Measurements from ENCODE around the gene NRDC. TPM values are rescaled to one million over a fixed set of nuclear protein-coding genes. Genes with fewer than 3 reads are reported as not detected.

NRDC gene
- total and polyA plus RNA-seq, 9 of the 15 experiments (the other 6 are each of a cell fraction or from before 2014, with no cell fraction given) = 102 to 371 (median 201) TPM

GRCh38 chr1:51850420-51851223 is 27.9 kb downstream of the NRDC start (continued):
- TF ChIP-seq EP400 (IDR thresholded peaks at IDR 0.05) = 0 out of 2 replicates have a peak, but pooled peaks have one; percentile 36
- peak in 1 of 2 experiments; percentile 77; a peak in 2 of 4 replicates for TF ChIP-seq ZMIZ1 (IDR thresholded peaks at IDR 0.05; ENCODE audit: low read depth in 2 of 2, low read length in 2 of 2)
- no peak for TF ChIP-seq RFX7 (CRISPR knock-in tag; IDR thresholded peaks at IDR 0.05)
- no peak for TF ChIP-seq ZBTB49 (CRISPR knock-in tag; IDR thresholded peaks at IDR 0.05; ENCODE audit: borderline replicate concordance)
- no peak for TF ChIP-seq PHF8 (IDR thresholded peaks at IDR 0.05; ENCODE audit: borderline replicate concordance, low read length)
- TF ChIP-seq CHD1 (IDR thresholded peaks at IDR 0.05; ENCODE audit: low read length) = no peak
- no peak for TF ChIP-seq SRSF3 (IDR thresholded peaks at IDR 0.05; ENCODE audit: insufficient read depth, low read length)
- peak; percentile 70 for TF ChIP-seq STAT5A (IDR thresholded peaks at IDR 0.05; ENCODE audit: borderline replicate concordance, low read length)
- TF ChIP-seq U2AF2 (optimal IDR thresholded peaks at IDR 0.05; ENCODE audit: low read depth, low read length) = no peak
- no peak for TF ChIP-seq HDAC6 (IDR thresholded peaks at IDR 0.05; ENCODE audit: low read depth, low read length)
- TF ChIP-seq CREB3L1 (IDR thresholded peaks at IDR 0.05; ENCODE audit: borderline replicate concordance, low read depth) = 0 out of 2 replicates have a peak, but pooled peaks have one; percentile 51
- TF ChIP-seq ZNF518B (CRISPR knock-in tag; IDR thresholded peaks at IDR 0.05) = no peak
